RWPE2 (cell line): ENCODE results near the gene POGZ.

Experiments
- ATAC-seq: fragments of 200-7000 bp; cut with Tn5 transposase; 3 replicates; pipeline ENCODE4 v1.9.1; 2021; ENCODE audit warnings: low read depth
- DNase-seq: peaks from one replicate; pipeline ENCODE4 v3.0.0-alpha.2; 2020; ENCODE audit warnings: low spot score
- H3K27ac ChIP-seq: fragments of 450-650 bp; 2 replicates; pipeline ENCODE4 v1.5.1; 2017; ENCODE audit warnings: mild to moderate bottlenecking; ENCODE audit not compliant: poor library complexity, severe bottlenecking
- H3K27me3 ChIP-seq: fragments of 250-450 bp; sonication (Bioruptor Pico); 2 replicates; pipeline ENCODE4 v1.5.1; 2021; ENCODE audit warnings: mild to moderate bottlenecking, moderate library complexity; ENCODE audit not compliant: insufficient read depth, poor library complexity, severe bottlenecking
- H3K36me3 ChIP-seq: fragments of 250-450 bp; sonication (Bioruptor Pico); 2 replicates; pipeline ENCODE4 v1.5.1; 2020; ENCODE audit warnings: low read depth, mild to moderate bottlenecking, moderate library complexity
- H3K4me1 ChIP-seq: fragments of 250-450 bp; sonication (Bioruptor Pico); 2 replicates; pipeline ENCODE4 v1.5.1; 2021; ENCODE audit warnings: mild to moderate bottlenecking, moderate library complexity; ENCODE audit not compliant: insufficient read depth, poor library complexity, severe bottlenecking
- H3K4me3 ChIP-seq: fragments of 250-450 bp; sonication (Bioruptor Pico); 2 replicates; pipeline ENCODE4 v1.5.1; 2021; ENCODE audit warnings: mild to moderate bottlenecking, moderate library complexity; ENCODE audit not compliant: severe bottlenecking
- H3K9me3 ChIP-seq: fragments of 250-450 bp; sonication (Bioruptor Pico); 2 replicates; pipeline ENCODE4 v1.5.1; 2021; ENCODE audit warnings: mild to moderate bottlenecking, moderate library complexity; ENCODE audit not compliant: severe bottlenecking
- TF ChIP-seq, protein P1 (sequence below): fragments of 450-650 bp; IDR thresholded peaks from one replicate; pipeline ENCODE4 v1.5.1; 2017; ENCODE audit warnings: mild to moderate bottlenecking, moderate library complexity; ENCODE audit not compliant: poor library complexity, severe bottlenecking

The POGZ gene

DNA sequence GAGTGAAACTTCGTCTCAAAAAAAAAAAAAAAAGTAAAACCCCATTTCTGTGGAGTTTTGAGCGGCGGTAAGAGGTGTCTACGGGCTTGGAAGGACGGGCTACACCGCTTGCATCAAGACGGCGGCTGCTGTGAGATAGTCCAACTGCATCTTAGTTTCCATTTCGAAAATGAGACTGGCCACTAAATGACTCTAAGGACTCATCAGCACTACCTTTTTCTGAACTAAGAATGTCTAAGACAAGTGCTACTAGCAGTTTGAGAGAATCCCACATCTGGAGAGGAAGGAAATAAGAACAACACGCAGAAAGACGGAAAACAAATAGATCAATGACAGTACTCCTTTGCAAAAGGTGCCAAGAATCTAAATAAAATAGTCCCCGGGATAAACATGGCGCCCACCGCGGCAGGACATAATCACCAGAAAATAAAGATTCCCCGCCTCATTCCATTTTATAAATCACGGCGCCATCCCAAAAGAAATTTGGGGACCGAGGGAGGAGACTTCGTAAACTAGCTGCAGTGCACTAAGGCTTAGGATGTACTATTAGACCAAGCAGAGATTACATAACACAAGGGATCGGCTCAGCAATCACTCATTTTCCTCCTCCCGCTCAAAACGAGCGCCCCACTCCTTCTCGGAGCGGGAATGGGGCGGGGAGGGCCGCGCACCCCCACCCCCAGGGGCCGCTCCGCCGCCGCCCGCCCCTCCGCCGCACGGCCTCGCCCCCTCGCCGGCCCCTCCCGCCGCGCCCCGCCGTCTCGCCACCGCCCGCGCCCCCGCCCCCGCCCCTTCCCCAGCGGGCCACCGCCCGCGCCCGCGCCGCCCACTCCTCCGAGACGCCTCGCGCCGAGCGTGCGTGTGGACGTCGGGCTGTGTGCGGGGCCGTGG, 1.1 kb downstream of the POGZ start:
- peak; percentile 70 for DNase-seq
- Histone ChIP-seq H3K9me3 (no peaks in the 10 kb centered on the region), H3K27ac (peak overlapping the region; percentile 81), H3K36me3 (peaks cover 18% of the 10 kb centered on the region), H3K27me3 (no peaks in the 10 kb centered on the region), H3K4me3 (peak overlapping the region; percentile 50), H3K4me1 (peaks cover 5% of the 10 kb centered on the region)
- ATAC-seq = peak; percentile 72
- TF ChIP-seq, protein P1, sequence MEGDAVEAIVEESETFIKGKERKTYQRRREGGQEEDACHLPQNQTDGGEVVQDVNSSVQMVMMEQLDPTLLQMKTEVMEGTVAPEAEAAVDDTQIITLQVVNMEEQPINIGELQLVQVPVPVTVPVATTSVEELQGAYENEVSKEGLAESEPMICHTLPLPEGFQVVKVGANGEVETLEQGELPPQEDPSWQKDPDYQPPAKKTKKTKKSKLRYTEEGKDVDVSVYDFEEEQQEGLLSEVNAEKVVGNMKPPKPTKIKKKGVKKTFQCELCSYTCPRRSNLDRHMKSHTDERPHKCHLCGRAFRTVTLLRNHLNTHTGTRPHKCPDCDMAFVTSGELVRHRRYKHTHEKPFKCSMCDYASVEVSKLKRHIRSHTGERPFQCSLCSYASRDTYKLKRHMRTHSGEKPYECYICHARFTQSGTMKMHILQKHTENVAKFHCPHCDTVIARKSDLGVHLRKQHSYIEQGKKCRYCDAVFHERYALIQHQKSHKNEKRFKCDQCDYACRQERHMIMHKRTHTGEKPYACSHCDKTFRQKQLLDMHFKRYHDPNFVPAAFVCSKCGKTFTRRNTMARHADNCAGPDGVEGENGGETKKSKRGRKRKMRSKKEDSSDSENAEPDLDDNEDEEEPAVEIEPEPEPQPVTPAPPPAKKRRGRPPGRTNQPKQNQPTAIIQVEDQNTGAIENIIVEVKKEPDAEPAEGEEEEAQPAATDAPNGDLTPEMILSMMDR = no peak

DNA sequence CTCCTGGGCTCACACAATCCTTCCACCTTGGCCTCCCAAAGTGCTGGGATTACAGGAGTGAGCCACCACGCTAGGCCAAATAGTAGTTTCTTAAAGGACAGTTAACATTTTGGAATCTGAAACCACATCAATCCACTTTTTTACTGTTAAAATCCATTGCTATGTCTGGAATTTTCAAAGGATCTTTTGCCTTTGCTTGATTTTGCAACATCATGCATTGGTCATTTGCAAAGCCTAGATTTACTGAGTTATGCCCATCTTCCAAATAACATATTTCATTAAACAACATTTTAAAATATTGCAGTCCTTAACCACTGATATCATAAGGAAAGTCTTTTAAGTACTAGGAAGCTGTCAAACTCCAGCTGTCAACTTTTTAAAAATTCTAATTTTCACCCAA, 3.3 kb downstream of the POGZ start:
- peaks cover 23% of the 10 kb centered on the region for H3K36me3 ChIP-seq
- no peak for ATAC-seq
- no peaks in the 10 kb centered on the region for H3K27me3 ChIP-seq
- no peaks in the 10 kb centered on the region for H3K9me3 ChIP-seq
- no peak for DNase-seq
- no peak overlapping the region for H3K27ac ChIP-seq
- H3K4me1 ChIP-seq = peaks cover 5% of the 10 kb centered on the region
- TF ChIP-seq, protein P1 = no peak
- H3K4me3 ChIP-seq = no peak overlapping the region

DNA sequence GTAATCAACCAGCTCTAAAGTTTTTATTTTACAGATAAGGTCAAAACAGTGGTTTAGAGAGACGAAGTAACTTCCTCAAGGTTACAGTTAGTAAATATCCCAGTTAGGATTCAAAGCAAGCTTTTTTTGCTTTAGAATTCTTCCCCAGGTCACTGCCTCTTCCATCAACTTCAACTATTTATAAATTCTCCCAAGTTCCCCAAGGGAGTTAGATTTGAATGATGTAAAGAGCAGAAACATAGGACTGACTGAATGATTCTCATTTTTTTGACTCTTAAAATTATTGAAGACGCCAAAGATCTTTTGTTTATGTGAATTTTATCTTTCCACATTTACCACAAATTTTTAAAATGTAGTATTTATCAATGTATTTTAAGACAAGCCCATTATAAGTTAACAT, 4.1 kb downstream of the POGZ start:
- ATAC-seq = no peak
- peaks cover 5% of the 10 kb centered on the region for H3K4me1 ChIP-seq
- H3K36me3 ChIP-seq = peaks cover 28% of the 10 kb centered on the region
- TF ChIP-seq, protein P1 = no peak
- no peak overlapping the region for H3K4me3 ChIP-seq
- no peak for DNase-seq
- no peak overlapping the region for H3K27ac ChIP-seq
- H3K9me3 ChIP-seq = no peaks in the 10 kb centered on the region
- H3K27me3 ChIP-seq = no peaks in the 10 kb centered on the region

GRCh38 chr1:151447696-151448095, 11.6 kb downstream of the POGZ start:
- ATAC-seq = no peak

More at GRCh38 chr1:151447696-151448095, 11.6 kb downstream of the POGZ start:
- Histone ChIP-seq H3K36me3 (peaks cover 11% of the 10 kb centered on the region; the same call in 1 of the 2 replicates), H3K4me3 (no peak overlapping the region), H3K9me3 (no peaks in the 10 kb centered on the region), H3K27ac (no peak overlapping the region), H3K4me1 (peaks cover 12% of the 10 kb centered on the region), H3K27me3 (no peaks in the 10 kb centered on the region)
- DNase-seq = no peak
- TF ChIP-seq, protein P1 = no peak
